CD8-positive, alpha-beta memory T cell (primary cell): ENCODE measurements around the gene TTC31. TPM values are rescaled to one million over a fixed set of nuclear protein-coding genes. Genes with fewer than 3 reads are reported as not detected.

Source experiments
- CTCF ChIA-PET: fragments of 350-600 bp; sonication (Branson Sonifier 250); formaldehyde crosslinking; loops from one replicate; lab custom pipeline; 2021; ENCODE audit warnings: antibody characterized with exemption; lab: Charles Lee
- POLR2A ChIA-PET: fragments of 350-600 bp; sonication (Branson Sonifier 250); formaldehyde crosslinking; loops from one replicate; lab custom pipeline; 2021; ENCODE audit warnings: antibody characterized with exemption; lab: Charles Lee
- DNase-seq, 5 donors: peaks; one replicate each; pipeline versions ENCODE4 v3.0.0 to v3.0.0-alpha.2; 2020 to 2022; ENCODE audit warnings: mixed read lengths in 1 of 5
- H3K27ac ChIP-seq: one replicate; pipeline ENCODE4 v1.7.0; 2013; ENCODE audit warnings: low read depth, mild to moderate bottlenecking, low read length, moderate library complexity
- H3K27me3 ChIP-seq: 2 replicates; pipeline ENCODE4 v1.7.0; 2013; ENCODE audit warnings: low read length, mild to moderate bottlenecking; ENCODE audit not compliant: insufficient read depth, poor library complexity, severe bottlenecking
- H3K36me3 ChIP-seq: 2 replicates; pipeline ENCODE4 v1.7.0; 2013; ENCODE audit warnings: mild to moderate bottlenecking, low read length, moderate library complexity; ENCODE audit not compliant: insufficient read depth
- H3K4me1 ChIP-seq: 2 replicates; pipeline ENCODE4 v1.7.0; 2013; ENCODE audit warnings: mild to moderate bottlenecking, low read length, moderate library complexity; ENCODE audit not compliant: insufficient read depth
- H3K4me3 ChIP-seq: 2 replicates; pipeline ENCODE4 v1.7.0; 2013; ENCODE audit warnings: mild to moderate bottlenecking, low read length
- H3K9me3 ChIP-seq: 2 replicates; pipeline ENCODE4 v1.7.0; 2013; ENCODE audit warnings: mild to moderate bottlenecking, low read length
- H3K27ac Mint-ChIP-seq, 8 donors: one replicate each; pipeline ENCODE4 v1.8.0; 2020 to 2021; ENCODE audit warnings: mixed read lengths in 8 of 8, mild to moderate bottlenecking in 6 of 8, inconsistent platforms in 3 of 8, moderate library complexity in 3 of 8
- H3K27me3 Mint-ChIP-seq, 2 donors: one replicate each; pipeline ENCODE4 v1.8.0; 2020 to 2021; ENCODE audit warnings: mixed read lengths in 2 of 2, mild to moderate bottlenecking in 1 of 2, moderate library complexity in 1 of 2
- H3K36me3 Mint-ChIP-seq, 3 donors: one replicate each; pipeline ENCODE4 v1.8.0; 2020 to 2021; ENCODE audit warnings: mixed read lengths in 3 of 3, inconsistent platforms in 1 of 3, mild to moderate bottlenecking in 1 of 3
- H3K4me1 Mint-ChIP-seq, 3 donors: one replicate each; pipeline ENCODE4 v1.8.0; 2020 to 2021; ENCODE audit warnings: mixed read lengths in 3 of 3, inconsistent platforms in 1 of 3, mild to moderate bottlenecking in 1 of 3
- H3K4me3 Mint-ChIP-seq, 7 donors: one replicate each; pipeline ENCODE4 v1.8.0; 2020 to 2021; ENCODE audit warnings: mixed read lengths in 7 of 7, mild to moderate bottlenecking in 6 of 7, moderate library complexity in 4 of 7, inconsistent platforms in 2 of 7
- H3K9me3 Mint-ChIP-seq, 5 donors: one replicate each; pipeline ENCODE4 v1.8.0; 2020 to 2022; ENCODE audit warnings: mixed read lengths in 5 of 5, mild to moderate bottlenecking in 3 of 5, moderate library complexity in 2 of 5, inconsistent platforms in 1 of 5
- polyA plus RNA-seq: library from polyadenylated mRNA; unstranded; fragments of 300-500 nt; fragmentation: Illumina TruSeq; gene quantifications from one replicate; pipeline ENCODE4 v1.2.3, GENCODE V29; 2021
- total RNA-seq, 2 experiments: library from RNA; stranded (reverse); gene quantifications; one replicate each; pipeline ENCODE4 v1.2.3, GENCODE V29; 2021

Gene TTC31
- total and polyA plus RNA-seq, 3 experiments from 2014 or later = 20.5 to 28.0 (median 26.4) TPM

- Histone ChIP-seq H3K27ac (no peak overlapping the region), H3K4me3 (no peak overlapping the region), H3K9me3 (no peaks in the 10 kb centered on the region), H3K27me3 (peaks cover 12% of the 10 kb centered on the region), H3K4me1 (no peaks in the 10 kb centered on the region), H3K36me3 (no peaks in the 10 kb centered on the region)
- Mint-ChIP-seq H3K36me3 (no peaks in the 10 kb centered on the region), H3K9me3 (no peaks in the 10 kb centered on the region), H3K4me1 (no peaks in the 10 kb centered on the region), H3K4me3 (no peak overlapping the region), H3K27me3 (peaks cover 22 to 53% of the 10 kb centered on the region in 2 donors), H3K27ac (no peak overlapping the region)
- no peak for DNase-seq
- ChIA-PET POLR2A (no interaction called here), CTCF (interaction anchor here (0.8 kb wide), 1 partner anchor 10 kb away, joined by 3 read pairs; the partner anchor contains the start of gene HTRA2)
These were observed 57.4 kb downstream of the TTC31 start for GRCh38 chr2:74540291-74540690.

- Mint-ChIP-seq H3K4me3 (no peak overlapping the region), H3K4me1 (peaks cover 0 to 2% (median under 1%) of the 10 kb centered on the region in 3 donors), H3K36me3 (no peaks in the 10 kb centered on the region), H3K9me3 (no peaks in the 10 kb centered on the region), H3K27ac (no peak overlapping the region), H3K27me3 (peaks cover 29 to 56% of the 10 kb centered on the region in 2 donors)
- H3K9me3 ChIP-seq = no peaks in the 10 kb centered on the region
- POLR2A ChIA-PET = no interaction called here
- H3K27me3 ChIP-seq = peaks cover 10% of the 10 kb centered on the region
- CTCF ChIA-PET = no interaction called here
- no peaks in the 10 kb centered on the region for H3K36me3 ChIP-seq
- no peak overlapping the region for H3K4me3 ChIP-seq
- H3K4me1 ChIP-seq = no peaks in the 10 kb centered on the region
- no peak for DNase-seq
- H3K27ac ChIP-seq = no peak overlapping the region
These were observed 60.1 kb downstream of the TTC31 start for GRCh38 chr2:74542978-74543377.

Other genes starting within 250 kb of the TTC31 start
- gene SLC4A5, start 139.7 kb upstream of the TTC31 start, total RNA-seq = 1 to 10 TPM; 1.8 to 1.9 TPM
- 0.13 TPM for gene SLC4A5, start 139.7 kb upstream of the TTC31 start, polyA plus RNA-seq
- 100 to 1,000 TPM; 113 to 114 TPM for gene DCTN1, start 102.8 kb upstream of the TTC31 start, total RNA-seq
- gene DCTN1, start 102.8 kb upstream of the TTC31 start, polyA plus RNA-seq = 90.2 TPM
- gene C2orf81, start 61.5 kb upstream of the TTC31 start, total RNA-seq = 1 to 10 TPM; 2.7 to 3.2 TPM
- 2.6 TPM for gene C2orf81, start 61.5 kb upstream of the TTC31 start, polyA plus RNA-seq
- gene WDR54, start 61.4 kb upstream of the TTC31 start, total RNA-seq = 10 to 100 TPM; 75.5 to 86.6 TPM
- 55.5 TPM for gene WDR54, start 61.4 kb upstream of the TTC31 start, polyA plus RNA-seq
- gene RTKN, start 41.1 kb upstream of the TTC31 start, total RNA-seq = 1 to 10 TPM; 1.1 to 1.4 TPM
- 1.2 TPM for gene RTKN, start 41.1 kb upstream of the TTC31 start, polyA plus RNA-seq
- 10 to 100 TPM; 44.1 to 44.3 TPM for gene INO80B, start 28.0 kb upstream of the TTC31 start, total RNA-seq
- 7.6 TPM for gene INO80B, start 28.0 kb upstream of the TTC31 start, polyA plus RNA-seq
- 10 to 100 TPM; 31.2 to 31.6 TPM for gene WBP1, start 24.6 kb upstream of the TTC31 start, total RNA-seq
- gene WBP1, start 24.6 kb upstream of the TTC31 start, polyA plus RNA-seq = 37.0 TPM
- gene MOGS, start 17.7 kb upstream of the TTC31 start, total RNA-seq = 10 to 100 TPM; 82.4 to 88.0 TPM
- gene MOGS, start 17.7 kb upstream of the TTC31 start, polyA plus RNA-seq = 48.5 TPM
- gene MRPL53, start 10.4 kb upstream of the TTC31 start, total RNA-seq = 100 to 1,000 TPM; 115 to 118 TPM
- gene MRPL53, start 10.4 kb upstream of the TTC31 start, polyA plus RNA-seq = 108 TPM
- gene CCDC142, start 83 bp upstream of the TTC31 start, total RNA-seq = 10 to 100 TPM; 20.3 to 22.8 TPM
- 9.7 TPM for gene CCDC142, start 83 bp upstream of the TTC31 start, polyA plus RNA-seq
- under 1 TPM; 0.38 to 0.94 TPM for gene LBX2, start 16.5 kb downstream of the TTC31 start, total RNA-seq
- gene LBX2, start 16.5 kb downstream of the TTC31 start, polyA plus RNA-seq = not detected
- gene PCGF1, start 24.6 kb downstream of the TTC31 start, total RNA-seq = 10 to 100 TPM; 29.6 to 38.7 TPM
- 17.2 TPM for gene PCGF1, start 24.6 kb downstream of the TTC31 start, polyA plus RNA-seq
- gene TLX2, start 31.4 kb downstream of the TTC31 start, total RNA-seq = under 1 TPM; 0.37 to 0.60 TPM
- not detected for gene TLX2, start 31.4 kb downstream of the TTC31 start, polyA plus RNA-seq
- gene DQX1, start 43.1 kb downstream of the TTC31 start, total RNA-seq = under 1 TPM; 0.51 to 0.83 TPM
- not detected for gene DQX1, start 43.1 kb downstream of the TTC31 start, polyA plus RNA-seq
- 100 to 1,000 TPM; 219 to 225 TPM for gene AUP1, start 46.6 kb downstream of the TTC31 start, total RNA-seq
- 95.8 TPM for gene AUP1, start 46.6 kb downstream of the TTC31 start, polyA plus RNA-seq
- gene HTRA2, start 46.9 kb downstream of the TTC31 start, total RNA-seq = 10 to 100 TPM; 81.0 to 82.1 TPM
- 26.0 TPM for gene HTRA2, start 46.9 kb downstream of the TTC31 start, polyA plus RNA-seq
- 1 to 10 TPM in 1 of 2 experiments, under 1 TPM in 1; 0.77 to 1.2 TPM for gene LOXL3, start 70.9 kb downstream of the TTC31 start, total RNA-seq
- 0.08 TPM for gene LOXL3, start 70.9 kb downstream of the TTC31 start, polyA plus RNA-seq
- 10 to 100 TPM; 24.4 to 25.2 TPM for gene DOK1, start 71.6 kb downstream of the TTC31 start, total RNA-seq
- 24.0 TPM for gene DOK1, start 71.6 kb downstream of the TTC31 start, polyA plus RNA-seq
- not detected for gene M1AP, start 165.2 kb downstream of the TTC31 start, total RNA-seq
- 0.39 TPM for gene M1AP, start 165.2 kb downstream of the TTC31 start, polyA plus RNA-seq
- 1 to 10 TPM; 7.8 to 8.5 TPM for gene SEMA4F, start 171.2 kb downstream of the TTC31 start, total RNA-seq
- gene SEMA4F, start 171.2 kb downstream of the TTC31 start, polyA plus RNA-seq = 8.3 TPM